GM19043 (cell line): ENCODE data around the gene ADAMTS17.

Source experiments
- ATAC-seq: cut with Tn5 transposase; IDR thresholded peaks from one replicate; pipeline ENCODE4 v1.9.1; 2021; ENCODE audit warnings: low read depth; ENCODE audit not compliant: unreplicated experiment

The ADAMTS17 gene

GRCh38 chr15:100141311-100142001 is 200.3 kb downstream of the ADAMTS17 start:
- no peak for ATAC-seq

- no peak for ATAC-seq
Observed at GRCh38 chr15:100140527-100141308, 201.1 kb downstream of the ADAMTS17 start.

GRCh38 chr15:100134586-100134985 is 207.2 kb downstream of the ADAMTS17 start:
- ATAC-seq = no peak

- ATAC-seq = no peak
Observed at GRCh38 chr15:100134089-100134583, 207.6 kb downstream of the ADAMTS17 start.

- ATAC-seq = no peak
Observed at GRCh38 chr15:100133001-100133400, 208.8 kb downstream of the ADAMTS17 start.

- no peak for ATAC-seq
Observed at GRCh38 chr15:100132309-100132708, 209.5 kb downstream of the ADAMTS17 start.

- no peak for ATAC-seq
Observed at GRCh38 chr15:100131321-100132224, 210.2 kb downstream of the ADAMTS17 start.

- no peak for ATAC-seq
Observed at GRCh38 chr15:100129677-100130076, 212.1 kb downstream of the ADAMTS17 start.

- no peak for ATAC-seq
Observed at GRCh38 chr15:100125401-100126191, 216.2 kb downstream of the ADAMTS17 start.

GRCh38 chr15:100124936-100125335 is 216.8 kb downstream of the ADAMTS17 start:
- ATAC-seq = no peak

GRCh38 chr15:100124361-100124760 is 217.4 kb downstream of the ADAMTS17 start:
- no peak for ATAC-seq

- no peak for ATAC-seq
Observed at GRCh38 chr15:100123611-100124010, 218.2 kb downstream of the ADAMTS17 start.

GRCh38 chr15:100121285-100121684 is 220.5 kb downstream of the ADAMTS17 start:
- ATAC-seq = no peak

- ATAC-seq = no peak
Observed at GRCh38 chr15:100120111-100120510, 221.7 kb downstream of the ADAMTS17 start.

- ATAC-seq = no peak
Observed at GRCh38 chr15:100118546-100118945, 223.2 kb downstream of the ADAMTS17 start.

- no peak for ATAC-seq
Observed at GRCh38 chr15:100116416-100117190, 225.2 kb downstream of the ADAMTS17 start.

- no peak for ATAC-seq
Observed at GRCh38 chr15:100115711-100116090, 226.1 kb downstream of the ADAMTS17 start.

GRCh38 chr15:100115066-100115710 is 226.6 kb downstream of the ADAMTS17 start:
- no peak for ATAC-seq

GRCh38 chr15:100114571-100114970 is 227.2 kb downstream of the ADAMTS17 start:
- ATAC-seq = no peak
